IPS-11a (cell line): Measurements from ENCODE around the gene ABR.

Experiments
- H3K4me3 ChIP-seq: one replicate; pipeline ENCODE4 v1.5.1; 2013; ENCODE audit warnings: low read depth, low read length, control low read depth

The ABR gene

DNA sequence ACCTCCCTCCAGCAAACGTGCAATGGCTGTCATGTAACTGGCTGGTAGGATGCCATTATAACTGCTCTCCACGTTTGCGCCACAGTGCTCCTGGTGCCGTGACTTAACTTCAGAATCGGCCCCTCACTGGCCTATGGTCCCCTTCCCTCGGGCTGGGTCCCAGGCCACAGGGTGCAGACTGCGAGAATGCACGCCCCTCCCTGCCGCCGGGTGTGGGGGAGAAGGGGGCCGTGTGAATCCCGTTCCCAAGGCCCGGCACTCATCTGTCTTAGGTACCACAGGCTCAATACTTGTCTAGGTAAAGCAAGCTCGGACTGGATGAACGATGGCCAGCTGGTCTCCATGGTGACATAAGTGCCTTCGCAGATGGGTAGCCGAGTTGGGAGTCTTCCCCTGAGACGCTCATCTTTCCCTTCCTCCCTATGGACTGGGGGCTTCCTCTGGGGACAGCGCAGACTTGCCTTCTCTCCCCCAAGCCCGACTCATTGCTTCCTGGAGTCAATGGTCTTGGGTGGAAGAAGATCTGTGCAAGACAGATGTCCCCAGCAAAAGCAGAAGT is 145.1 kb downstream of the ABR start:
- no peak overlapping the region for H3K4me3 ChIP-seq

GRCh38 chr17:1033503-1033902 is 146.3 kb downstream of the ABR start:
- H3K4me3 ChIP-seq = no peak overlapping the region

DNA sequence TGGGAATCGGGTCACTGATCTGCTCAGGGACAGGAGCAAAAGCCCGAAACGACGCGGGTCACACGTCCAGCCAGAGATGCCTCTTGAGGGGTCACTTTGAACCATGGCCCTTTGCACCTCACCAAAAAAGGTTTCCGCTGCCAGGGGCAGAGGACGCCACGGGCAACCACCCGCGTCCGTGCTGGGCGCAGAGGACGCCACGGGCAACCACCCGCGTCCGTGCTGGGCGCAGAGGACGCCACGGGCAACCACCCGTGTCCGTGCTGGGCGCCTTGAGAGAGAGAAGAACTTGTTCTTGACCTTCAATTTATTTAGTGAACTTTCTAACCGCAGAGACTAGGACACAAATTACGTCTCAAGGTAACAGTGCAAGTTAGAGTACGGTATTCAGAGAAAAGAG is 147.4 kb downstream of the ABR start:
- no peak overlapping the region for H3K4me3 ChIP-seq

DNA sequence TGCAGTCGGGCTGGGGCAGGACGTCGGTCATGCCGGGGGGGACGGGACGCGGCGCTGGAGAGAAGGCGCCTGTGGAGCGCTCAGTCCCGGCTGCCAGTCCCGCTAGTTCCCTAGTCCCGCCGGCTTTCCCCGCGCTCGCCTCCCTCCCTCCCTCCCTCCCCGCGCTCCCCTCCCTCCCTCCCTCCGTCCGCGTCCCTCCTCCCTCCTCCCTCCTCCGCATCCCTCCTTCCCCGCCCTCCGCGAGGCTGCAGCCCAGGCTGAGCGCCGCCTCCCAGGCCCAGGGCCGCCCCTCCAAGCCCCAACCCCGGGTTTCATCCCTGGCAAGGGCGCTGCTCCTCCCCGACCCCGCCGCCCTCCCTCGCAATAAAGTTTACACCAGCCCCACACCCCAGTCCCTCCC is 148.1 kb downstream of the ABR start:
- peak overlapping the region; percentile 33 for H3K4me3 ChIP-seq

GRCh38 chr17:1030684-1031532 is 148.9 kb downstream of the ABR start:
- H3K4me3 ChIP-seq = no peak overlapping the region

GRCh38 chr17:1029922-1030644 is 149.7 kb downstream of the ABR start:
- H3K4me3 ChIP-seq = no peak overlapping the region

DNA sequence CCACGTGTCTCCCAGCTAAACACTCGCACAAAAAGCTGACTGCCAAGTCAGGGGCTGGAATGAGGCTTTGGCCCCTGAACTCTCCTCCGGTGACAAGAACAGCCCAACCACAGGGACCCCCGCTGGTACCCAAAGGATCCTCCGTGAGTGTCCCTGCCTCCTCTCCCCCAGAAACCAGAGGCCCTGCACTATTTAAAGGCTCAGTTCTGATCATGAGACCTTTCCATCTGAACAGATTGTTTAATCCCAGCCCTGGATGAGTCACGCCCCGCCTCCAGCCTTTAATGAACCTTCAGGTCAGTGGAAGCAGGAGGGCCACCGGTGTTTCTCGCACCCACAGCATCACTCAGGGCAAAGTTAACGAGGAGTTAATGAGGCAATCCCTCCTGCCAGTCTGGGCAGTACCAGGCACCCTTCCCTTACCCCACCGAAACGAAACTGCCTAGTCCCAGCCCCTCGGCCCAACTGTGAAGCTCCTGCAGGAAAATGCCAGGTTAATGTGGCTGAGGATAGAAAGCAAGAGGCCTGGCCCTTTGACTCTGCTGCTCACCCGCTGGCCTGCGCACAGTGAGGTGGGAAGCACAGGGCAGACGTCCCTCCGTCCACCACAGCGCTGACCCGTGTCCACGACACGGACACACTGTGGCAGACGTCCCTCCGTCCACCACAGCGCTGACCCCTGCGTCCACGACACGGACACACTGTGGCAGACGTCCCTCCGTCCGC is 150.4 kb downstream of the ABR start:
- no peak overlapping the region for H3K4me3 ChIP-seq

GRCh38 chr17:1027044-1027443 is 152.7 kb downstream of the ABR start:
- no peak overlapping the region for H3K4me3 ChIP-seq

GRCh38 chr17:1026599-1026975 is 153.2 kb downstream of the ABR start:
- H3K4me3 ChIP-seq = no peak overlapping the region

DNA sequence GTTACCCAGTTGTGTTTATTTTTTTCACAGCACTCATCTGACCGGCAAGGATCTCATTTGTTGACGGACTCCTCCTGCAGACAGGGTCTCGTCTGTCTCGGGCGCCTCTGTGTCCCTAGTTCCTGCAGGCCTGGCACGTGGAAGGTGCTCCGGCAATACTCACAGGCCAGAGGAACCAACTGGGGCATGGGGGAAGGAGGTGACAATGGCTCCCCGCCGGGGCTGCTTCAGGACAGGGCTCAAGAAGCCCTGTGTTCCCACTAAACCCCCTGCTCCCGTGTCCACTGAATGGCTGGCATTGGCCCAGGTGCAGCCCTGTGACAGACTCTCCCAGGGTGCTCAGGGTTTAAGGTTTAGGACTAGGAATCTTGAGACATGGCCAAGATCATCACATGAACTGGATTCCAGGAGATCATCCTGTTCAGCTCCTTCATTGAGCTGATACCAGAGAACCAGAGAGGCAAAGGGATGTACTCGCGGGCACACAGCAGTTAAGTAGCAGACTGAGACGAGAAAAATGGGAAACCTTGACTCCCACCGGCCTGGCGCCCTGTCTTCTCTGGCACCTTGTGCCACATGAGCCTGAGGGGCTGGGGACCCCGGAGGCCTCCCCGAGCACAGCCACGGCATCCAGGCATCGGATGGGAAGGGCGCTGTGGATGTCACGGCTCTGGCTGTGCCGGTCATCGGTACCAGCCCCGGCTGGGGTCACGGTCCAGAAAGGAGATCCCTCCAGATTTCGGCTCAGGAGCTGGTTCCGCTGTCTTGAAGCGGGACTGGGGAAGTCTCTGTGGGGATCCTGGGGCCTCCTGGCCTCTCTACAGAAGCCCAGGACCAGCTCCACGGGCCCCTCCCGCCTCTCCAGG is 153.8 kb downstream of the ABR start:
- no peak overlapping the region for H3K4me3 ChIP-seq

GRCh38 chr17:1024076-1024475 is 155.7 kb downstream of the ABR start:
- no peak overlapping the region for H3K4me3 ChIP-seq

GRCh38 chr17:1022278-1023024 is 157.3 kb downstream of the ABR start:
- H3K4me3 ChIP-seq = no peak overlapping the region

DNA sequence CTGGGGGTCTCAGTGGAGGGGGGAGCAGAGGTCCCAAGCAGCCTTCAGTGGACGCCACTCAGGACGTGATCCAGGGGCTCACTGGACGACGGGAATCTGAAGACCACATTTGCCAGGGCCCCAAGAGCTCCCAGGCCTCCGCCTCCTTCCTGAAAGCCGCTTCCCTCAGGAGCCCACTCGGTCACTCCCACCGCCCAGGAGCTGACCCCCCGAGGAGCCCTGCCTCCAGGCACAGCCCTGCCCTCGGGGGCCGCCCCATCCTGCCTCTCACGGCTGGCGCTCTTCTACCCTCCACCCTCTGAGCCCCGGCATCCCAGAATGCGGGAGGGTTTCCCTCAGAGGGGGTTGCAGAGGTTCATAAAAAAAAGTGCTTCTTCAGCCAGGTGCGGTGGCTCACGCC is 158.6 kb downstream of the ABR start:
- no peak overlapping the region for H3K4me3 ChIP-seq

GRCh38 chr17:1019451-1019850 is 160.3 kb downstream of the ABR start:
- H3K4me3 ChIP-seq = no peak overlapping the region

DNA sequence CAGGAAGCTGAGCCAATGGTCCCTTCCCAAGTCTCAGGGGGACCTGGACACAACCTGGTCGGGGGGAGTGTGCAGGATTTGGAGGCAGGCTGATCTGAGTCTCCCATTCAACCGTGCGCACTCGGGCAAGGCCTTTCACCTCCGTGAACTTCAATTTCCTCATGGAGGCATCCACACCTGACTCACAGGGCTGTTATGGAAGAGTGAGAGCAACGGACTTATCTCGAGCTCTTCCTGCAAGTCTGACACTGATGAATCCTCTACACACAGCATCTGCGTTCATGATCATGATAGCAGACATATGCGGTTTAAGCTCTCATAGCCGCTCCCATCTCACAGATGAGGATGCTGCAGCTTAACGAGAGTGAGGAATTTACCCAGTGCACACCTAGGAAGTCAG is 161.2 kb downstream of the ABR start:
- H3K4me3 ChIP-seq = no peak overlapping the region

GRCh38 chr17:1013729-1014090 is 166.1 kb downstream of the ABR start:
- H3K4me3 ChIP-seq = no peak overlapping the region

GRCh38 chr17:1012823-1013728 is 166.7 kb downstream of the ABR start:
- H3K4me3 ChIP-seq = no peak overlapping the region

DNA sequence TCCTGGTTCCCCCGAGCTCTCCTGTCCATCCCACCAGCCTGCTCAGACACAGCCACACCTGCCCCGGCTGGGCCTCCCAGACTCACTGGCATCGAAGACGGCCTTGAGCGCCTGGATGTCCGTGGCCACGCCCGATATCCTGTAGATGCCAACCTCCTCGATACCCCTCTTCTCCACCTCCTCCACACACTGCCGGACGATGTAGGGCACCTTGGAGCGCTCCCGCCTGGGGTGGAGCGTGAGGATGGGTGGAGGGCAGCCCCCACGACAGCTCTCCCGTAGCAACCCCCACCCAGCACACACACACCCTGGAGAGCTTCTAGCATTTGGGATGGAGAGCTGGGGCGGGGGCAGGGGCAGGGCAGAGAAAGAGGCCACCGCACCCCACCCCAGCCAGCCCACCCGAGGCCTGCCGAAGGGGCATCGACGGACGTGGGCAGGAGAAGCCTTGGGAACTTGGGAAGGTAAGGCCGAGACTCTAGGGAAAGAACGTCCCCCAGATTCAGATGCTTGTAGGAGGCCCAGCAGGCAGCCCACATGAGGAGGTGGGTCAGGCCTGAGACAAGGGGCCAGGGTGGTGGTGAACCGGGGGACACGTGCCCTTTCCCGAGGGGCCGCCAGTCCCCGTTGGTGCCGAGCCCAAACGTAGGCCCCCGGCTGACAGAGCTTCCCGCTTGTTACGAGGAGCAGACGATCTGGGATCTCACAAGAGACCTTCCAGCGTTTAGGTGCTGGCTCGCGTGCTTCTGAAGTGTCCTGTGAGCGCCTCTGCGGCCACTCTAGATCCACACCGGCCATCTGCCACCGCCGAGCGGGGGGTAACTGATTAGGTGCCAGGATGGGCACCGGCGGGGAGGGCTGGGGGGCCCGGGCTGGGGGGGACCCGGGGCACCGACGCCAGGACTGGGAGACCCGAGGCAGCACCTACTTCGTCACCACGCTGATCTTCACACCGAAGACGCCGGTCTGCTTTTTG is 167.7 kb downstream of the ABR start:
- H3K4me3 ChIP-seq = no peak overlapping the region
